Neural cell (in vitro differentiated cells): ENCODE data around the gene SLC6A20. TPM values are rescaled to one million over a fixed set of nuclear protein-coding genes. Genes with fewer than 3 reads are reported as not detected.

Experiments
- H2AFZ ChIP-seq: fragments of 200-600, 300-800 bp; sonication (generic), shearing (Covaris generic); 2 replicates; pipeline ENCODE4 v1.6.0; 2014; ENCODE audit warnings: low read depth, mild to moderate bottlenecking, antibody characterized with exemption, low read length, moderate library complexity
- H3F3A ChIP-seq: fragments of 200-600 bp; shearing (Covaris generic); 2 replicates; pipeline ENCODE4 v1.6.1; 2016; ENCODE audit warnings: mild to moderate bottlenecking, moderate library complexity, mixed read lengths, antibody characterized with exemption, low read length; ENCODE audit not compliant: insufficient read depth, poor library complexity, severe bottlenecking
- H3K27ac ChIP-seq: fragments of 200-600, 300-800 bp; sonication (generic), shearing (Covaris generic); 2 replicates; pipeline ENCODE4 v1.5.1; 2014; ENCODE audit warnings: mild to moderate bottlenecking, low read length, moderate library complexity
- H3K27me3 ChIP-seq: fragments of 300-800, 200-600 bp; sonication (generic), shearing (Covaris generic); 2 replicates; pipeline ENCODE4 v1.6.0; 2014; ENCODE audit warnings: mild to moderate bottlenecking, low read depth, low read length, moderate library complexity; ENCODE audit not compliant: insufficient read depth
- H3K36me3 ChIP-seq: fragments of 300-800, 200-600 bp; sonication (generic), shearing (Covaris generic); 2 replicates; pipeline ENCODE4 v1.5.1; 2014; ENCODE audit warnings: mild to moderate bottlenecking, antibody characterized with exemption, low read length, moderate library complexity; ENCODE audit not compliant: insufficient read depth
- H3K4me2 ChIP-seq: fragments of 300-800, 200-600 bp; sonication (generic), shearing (Covaris generic); 2 replicates; pipeline ENCODE4 v1.6.0; 2014; ENCODE audit warnings: mild to moderate bottlenecking, low read length
- H3K4me3 ChIP-seq: fragments of 300-800, 200-600 bp; sonication (generic), shearing (Covaris generic); 2 replicates; pipeline ENCODE4 v1.5.1; 2014; ENCODE audit warnings: mild to moderate bottlenecking, low read length, moderate library complexity
- H3K79me2 ChIP-seq: fragments of 200-600 bp; shearing (Covaris generic); replicated peaks from 2 replicates; pipeline ENCODE4 v1.6.0; 2014; ENCODE audit warnings: mild to moderate bottlenecking, low read length, moderate library complexity; ENCODE audit not compliant: insufficient read depth
- H3K9ac ChIP-seq: fragments of 300-800, 200-600 bp; sonication (generic), shearing (Covaris generic); 2 replicates; pipeline ENCODE4 v1.6.1; 2016; ENCODE audit warnings: mild to moderate bottlenecking, low read length, mixed read lengths
- H3K9me2 ChIP-seq: fragments of 200-600 bp; shearing (Covaris generic); 2 replicates; pipeline ENCODE4 v1.6.1; 2016; ENCODE audit warnings: mild to moderate bottlenecking, low read length, mixed read lengths; ENCODE audit not compliant: insufficient read depth
- H3K9me3 ChIP-seq: fragments of 200-600, 300-800 bp; sonication (generic), shearing (Covaris generic); 2 replicates; pipeline ENCODE4 v1.6.1; 2016; ENCODE audit warnings: mild to moderate bottlenecking, mixed run types, low read length, moderate library complexity, mixed read lengths
- H4K20me1 ChIP-seq: fragments of 200-600 bp; shearing (Covaris generic); 2 replicates; pipeline ENCODE4 v1.6.1; 2016; ENCODE audit warnings: mild to moderate bottlenecking, mixed run types; ENCODE audit not compliant: insufficient read depth
- EP300 ChIP-seq: fragments of 450-650 bp; conservative IDR thresholded peaks from 2 replicates; pipeline ENCODE4 v1.6.1; 2014; ENCODE audit warnings: antibody characterized with exemption, mild to moderate bottlenecking, moderate library complexity; ENCODE audit not compliant: poor library complexity, severe bottlenecking
- EZH2 ChIP-seq: fragments of 200-600, 300-800 bp; shearing (Covaris generic), sonication (generic); IDR thresholded peaks from 2 replicates; pipeline ENCODE4 v1.6.1; 2014; ENCODE audit warnings: antibody characterized with exemption, low read length, borderline replicate concordance, mild to moderate bottlenecking; ENCODE audit not compliant: insufficient read depth, poor library complexity, severe bottlenecking
- MXI1 ChIP-seq: fragments of 450-650 bp; conservative IDR thresholded peaks from 2 replicates; pipeline ENCODE4 v1.6.1; 2014; ENCODE audit warnings: antibody characterized with exemption, mild to moderate bottlenecking; ENCODE audit not compliant: poor library complexity, severe bottlenecking
- POLR2AphosphoS5 ChIP-seq: IDR thresholded peaks from 2 replicates; pipeline ENCODE4 v1.6.1; 2012
- RAD21 ChIP-seq: fragments of 450-650 bp; conservative IDR thresholded peaks from 2 replicates; pipeline ENCODE4 v1.6.1; 2014; ENCODE audit warnings: antibody characterized with exemption, mild to moderate bottlenecking, moderate library complexity
- SMC3 ChIP-seq: fragments of 450-650 bp; conservative IDR thresholded peaks from 2 replicates; pipeline ENCODE4 v1.6.1; 2014; ENCODE audit warnings: antibody characterized with exemption, mild to moderate bottlenecking, moderate library complexity; ENCODE audit not compliant: poor library complexity
- TAF1 ChIP-seq: IDR thresholded peaks from 2 replicates; pipeline ENCODE4 v1.6.1; 2012; ENCODE audit warnings: low read depth
- polyA plus RNA-seq: library from polyadenylated mRNA; depleted of rRNA; stranded (reverse); fragments of >200 nt; gene quantifications from 2 replicates; pipeline ENCODE4 v1.2.3, GENCODE V29; 2014
- TF ChIP-seq, protein P1 (sequence below): IDR thresholded peaks from 2 replicates; pipeline ENCODE4 v1.6.1; 2012; ENCODE audit warnings: borderline replicate concordance
- TF ChIP-seq, protein P2 (sequence below): fragments of 450-650 bp; IDR thresholded peaks from 2 replicates; pipeline ENCODE4 v1.5.1; 2014; ENCODE audit warnings: antibody characterized with exemption, mild to moderate bottlenecking, moderate library complexity; ENCODE audit not compliant: poor library complexity, severe bottlenecking

SLC6A20 gene
- polyA plus RNA-seq, 1 donor from 2014 or later: not detected

DNA sequence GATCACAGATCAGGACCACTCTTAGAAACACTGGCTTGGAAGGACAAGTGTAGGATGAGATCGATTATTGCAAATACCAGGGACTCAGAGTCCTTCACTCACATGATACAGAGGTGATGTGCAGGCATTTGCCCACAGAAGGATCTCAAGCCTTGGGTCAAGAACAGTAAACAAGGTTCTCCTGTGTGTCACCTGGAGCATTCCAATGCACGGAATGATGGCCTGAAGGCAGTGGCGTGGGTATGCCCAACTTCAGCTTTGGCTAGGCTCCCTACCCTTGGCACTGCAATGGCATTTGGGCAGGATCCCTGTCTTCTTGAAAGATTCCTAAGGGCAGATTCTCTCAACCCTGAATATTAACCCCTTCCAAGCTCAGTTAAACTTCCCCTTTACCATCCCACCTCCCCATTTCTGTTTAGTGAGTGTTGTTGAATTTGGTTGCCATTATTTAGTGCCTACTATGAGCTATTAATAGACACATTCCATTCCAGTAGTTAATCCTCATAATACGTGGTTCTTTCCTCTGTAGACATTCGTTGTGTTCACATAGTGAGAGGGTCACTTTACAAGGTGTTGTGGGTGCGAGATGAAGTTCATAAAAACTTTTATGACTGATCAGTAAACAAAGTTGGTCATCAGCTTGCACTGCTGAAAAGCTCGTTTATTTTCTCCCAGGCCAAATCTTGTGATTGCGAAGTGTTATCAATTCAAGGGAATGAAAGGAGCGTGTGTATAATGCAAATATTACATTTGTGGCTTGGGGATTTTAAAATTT lies 46.7 kb upstream of the SLC6A20 start:
- Histone ChIP-seq H3K79me2 (peaks cover 16% of the 10 kb centered on the region), H4K20me1 (no peaks in the 10 kb centered on the region), H3K27ac (no peak overlapping the region), H3K9ac (no peak overlapping the region), H3K4me3 (no peak overlapping the region), H3F3A (no peaks in the 10 kb centered on the region), H3K4me2 (no peak overlapping the region), H3K9me3 (no peaks in the 10 kb centered on the region), H3K27me3 (peaks cover 12% of the 10 kb centered on the region), H3K36me3 (no peaks in the 10 kb centered on the region), H2AFZ (no peak overlapping the region), H3K9me2 (no peaks in the 10 kb centered on the region)
- TF ChIP-seq, protein P1, sequence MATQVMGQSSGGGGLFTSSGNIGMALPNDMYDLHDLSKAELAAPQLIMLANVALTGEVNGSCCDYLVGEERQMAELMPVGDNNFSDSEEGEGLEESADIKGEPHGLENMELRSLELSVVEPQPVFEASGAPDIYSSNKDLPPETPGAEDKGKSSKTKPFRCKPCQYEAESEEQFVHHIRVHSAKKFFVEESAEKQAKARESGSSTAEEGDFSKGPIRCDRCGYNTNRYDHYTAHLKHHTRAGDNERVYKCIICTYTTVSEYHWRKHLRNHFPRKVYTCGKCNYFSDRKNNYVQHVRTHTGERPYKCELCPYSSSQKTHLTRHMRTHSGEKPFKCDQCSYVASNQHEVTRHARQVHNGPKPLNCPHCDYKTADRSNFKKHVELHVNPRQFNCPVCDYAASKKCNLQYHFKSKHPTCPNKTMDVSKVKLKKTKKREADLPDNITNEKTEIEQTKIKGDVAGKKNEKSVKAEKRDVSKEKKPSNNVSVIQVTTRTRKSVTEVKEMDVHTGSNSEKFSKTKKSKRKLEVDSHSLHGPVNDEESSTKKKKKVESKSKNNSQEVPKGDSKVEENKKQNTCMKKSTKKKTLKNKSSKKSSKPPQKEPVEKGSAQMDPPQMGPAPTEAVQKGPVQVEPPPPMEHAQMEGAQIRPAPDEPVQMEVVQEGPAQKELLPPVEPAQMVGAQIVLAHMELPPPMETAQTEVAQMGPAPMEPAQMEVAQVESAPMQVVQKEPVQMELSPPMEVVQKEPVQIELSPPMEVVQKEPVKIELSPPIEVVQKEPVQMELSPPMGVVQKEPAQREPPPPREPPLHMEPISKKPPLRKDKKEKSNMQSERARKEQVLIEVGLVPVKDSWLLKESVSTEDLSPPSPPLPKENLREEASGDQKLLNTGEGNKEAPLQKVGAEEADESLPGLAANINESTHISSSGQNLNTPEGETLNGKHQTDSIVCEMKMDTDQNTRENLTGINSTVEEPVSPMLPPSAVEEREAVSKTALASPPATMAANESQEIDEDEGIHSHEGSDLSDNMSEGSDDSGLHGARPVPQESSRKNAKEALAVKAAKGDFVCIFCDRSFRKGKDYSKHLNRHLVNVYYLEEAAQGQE: no peak
- no peak for TF ChIP-seq TAF1
- no peak for TF ChIP-seq SMC3
- TF ChIP-seq EP300: no peak
- TF ChIP-seq EZH2: no peak
- no peak for TF ChIP-seq POLR2AphosphoS5
- TF ChIP-seq RAD21: no peak
- TF ChIP-seq, protein P2, sequence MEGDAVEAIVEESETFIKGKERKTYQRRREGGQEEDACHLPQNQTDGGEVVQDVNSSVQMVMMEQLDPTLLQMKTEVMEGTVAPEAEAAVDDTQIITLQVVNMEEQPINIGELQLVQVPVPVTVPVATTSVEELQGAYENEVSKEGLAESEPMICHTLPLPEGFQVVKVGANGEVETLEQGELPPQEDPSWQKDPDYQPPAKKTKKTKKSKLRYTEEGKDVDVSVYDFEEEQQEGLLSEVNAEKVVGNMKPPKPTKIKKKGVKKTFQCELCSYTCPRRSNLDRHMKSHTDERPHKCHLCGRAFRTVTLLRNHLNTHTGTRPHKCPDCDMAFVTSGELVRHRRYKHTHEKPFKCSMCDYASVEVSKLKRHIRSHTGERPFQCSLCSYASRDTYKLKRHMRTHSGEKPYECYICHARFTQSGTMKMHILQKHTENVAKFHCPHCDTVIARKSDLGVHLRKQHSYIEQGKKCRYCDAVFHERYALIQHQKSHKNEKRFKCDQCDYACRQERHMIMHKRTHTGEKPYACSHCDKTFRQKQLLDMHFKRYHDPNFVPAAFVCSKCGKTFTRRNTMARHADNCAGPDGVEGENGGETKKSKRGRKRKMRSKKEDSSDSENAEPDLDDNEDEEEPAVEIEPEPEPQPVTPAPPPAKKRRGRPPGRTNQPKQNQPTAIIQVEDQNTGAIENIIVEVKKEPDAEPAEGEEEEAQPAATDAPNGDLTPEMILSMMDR: no peak
- TF ChIP-seq MXI1: no peak

DNA sequence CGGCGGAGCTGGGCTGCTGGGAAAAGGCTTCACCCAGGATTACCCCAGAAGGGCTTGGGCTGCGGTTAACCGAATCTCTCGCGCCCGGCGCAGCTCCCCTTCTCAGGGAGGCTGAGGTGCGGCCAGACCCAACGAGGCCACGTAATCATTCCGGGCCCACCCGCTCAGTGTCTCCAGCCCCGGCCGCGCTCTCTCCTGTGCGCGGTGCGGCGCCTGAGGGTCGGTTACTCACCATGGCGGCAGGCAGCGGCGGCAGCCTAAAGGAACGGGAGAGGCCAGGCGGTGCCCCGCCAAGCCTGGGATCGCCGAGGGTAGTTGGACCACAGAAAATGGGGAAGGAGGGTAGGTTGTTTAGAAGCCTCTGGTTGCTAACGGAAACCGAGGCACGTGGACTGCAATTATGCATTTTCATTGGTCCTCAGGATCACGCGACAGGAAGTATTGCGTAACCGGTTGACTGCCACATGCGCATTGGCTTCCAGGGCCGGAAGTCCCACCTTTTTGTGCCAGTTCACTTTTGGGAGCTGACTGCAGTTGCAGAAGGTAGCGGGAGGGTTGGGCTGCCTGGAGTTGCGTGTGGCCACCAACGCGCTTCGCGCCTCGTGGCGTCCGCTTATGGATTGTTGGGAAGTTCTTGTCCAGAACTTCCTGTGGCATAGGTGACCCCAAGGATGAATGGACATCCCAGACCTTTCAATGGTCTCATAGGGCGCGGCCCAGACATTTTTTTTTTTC lies 45.6 kb upstream of the SLC6A20 start, which contains the start of gene LZTFL1:
LZTFL1 (minus strand) TSS at position 363 of the 735 bp plus-strand sequence; CDS start at position 235, 128 bp downstream.
- H3K27ac ChIP-seq: peak within 1 kb of the TSS; percentile 44
- H2AFZ ChIP-seq: peak within 1 kb of the TSS; percentile 91
- peak within 1 kb of the TSS; percentile 77 for H3K4me2 ChIP-seq
- H3K4me3 ChIP-seq: peak within 1 kb of the TSS; percentile 98
- no peaks in the 10 kb centered on the region for H4K20me1 ChIP-seq
- peaks cover 16% of the 10 kb centered on the region for H3K79me2 ChIP-seq
- H3K9ac ChIP-seq: peak within 1 kb of the TSS; percentile 74
- no peaks in the 10 kb centered on the region for H3K36me3 ChIP-seq
- no peaks in the 10 kb centered on the region for H3K9me3 ChIP-seq
- peaks cover 6% of the 10 kb centered on the region for H3K27me3 ChIP-seq
- H3F3A ChIP-seq: no peaks in the 10 kb centered on the region
- TF ChIP-seq POLR2AphosphoS5 (peak; percentile 62), EZH2 (no peak), RAD21 (peak; percentile 48), TAF1 (no peak), MXI1 (peak; percentile 97), EP300 (peak; percentile 44), SMC3 (peak; percentile 64)
- TF ChIP-seq, protein P1: peak; percentile 36
- TF ChIP-seq, protein P2: no peak
- no peaks in the 10 kb centered on the region for H3K9me2 ChIP-seq
